ENCODE measurements around the gene SAMD14.

DNA sequence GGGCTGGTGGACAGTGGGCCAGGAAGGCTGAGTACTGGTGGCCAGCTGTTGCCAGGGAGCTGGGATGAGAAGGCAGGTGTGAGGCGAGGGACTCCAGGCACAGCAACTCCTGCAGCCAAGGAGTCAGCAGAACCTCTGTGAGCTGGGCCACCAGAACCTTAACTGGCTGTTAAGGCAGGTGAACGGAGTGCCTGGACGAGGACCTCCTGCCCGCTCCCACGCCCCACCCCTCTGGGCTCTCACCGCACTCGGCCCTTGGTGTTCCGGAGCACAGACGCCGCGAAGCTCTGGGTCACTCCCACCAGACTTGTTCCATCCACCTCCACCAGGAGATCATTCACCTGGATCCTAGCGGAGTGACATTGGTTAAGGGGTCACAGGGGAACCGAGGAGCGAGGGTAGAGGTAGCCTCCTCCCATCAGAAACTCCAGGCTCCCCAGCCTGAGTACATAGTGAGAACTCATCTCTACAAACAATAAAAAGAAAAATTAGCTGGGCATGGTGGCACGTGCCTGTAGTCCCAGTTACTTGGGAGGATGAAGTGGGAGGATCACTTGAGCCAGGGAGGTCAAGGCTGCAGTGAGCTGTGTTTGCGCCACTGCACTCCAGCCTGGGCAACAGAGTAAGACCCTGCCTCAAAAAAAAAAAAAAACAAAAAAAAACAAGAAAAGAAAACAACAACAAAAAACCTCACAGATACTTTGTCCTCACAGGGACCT, 11.2 kb upstream of the SAMD14 start:
- TF ChIP-seq, protein P1, sequence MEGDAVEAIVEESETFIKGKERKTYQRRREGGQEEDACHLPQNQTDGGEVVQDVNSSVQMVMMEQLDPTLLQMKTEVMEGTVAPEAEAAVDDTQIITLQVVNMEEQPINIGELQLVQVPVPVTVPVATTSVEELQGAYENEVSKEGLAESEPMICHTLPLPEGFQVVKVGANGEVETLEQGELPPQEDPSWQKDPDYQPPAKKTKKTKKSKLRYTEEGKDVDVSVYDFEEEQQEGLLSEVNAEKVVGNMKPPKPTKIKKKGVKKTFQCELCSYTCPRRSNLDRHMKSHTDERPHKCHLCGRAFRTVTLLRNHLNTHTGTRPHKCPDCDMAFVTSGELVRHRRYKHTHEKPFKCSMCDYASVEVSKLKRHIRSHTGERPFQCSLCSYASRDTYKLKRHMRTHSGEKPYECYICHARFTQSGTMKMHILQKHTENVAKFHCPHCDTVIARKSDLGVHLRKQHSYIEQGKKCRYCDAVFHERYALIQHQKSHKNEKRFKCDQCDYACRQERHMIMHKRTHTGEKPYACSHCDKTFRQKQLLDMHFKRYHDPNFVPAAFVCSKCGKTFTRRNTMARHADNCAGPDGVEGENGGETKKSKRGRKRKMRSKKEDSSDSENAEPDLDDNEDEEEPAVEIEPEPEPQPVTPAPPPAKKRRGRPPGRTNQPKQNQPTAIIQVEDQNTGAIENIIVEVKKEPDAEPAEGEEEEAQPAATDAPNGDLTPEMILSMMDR (IDR thresholded peaks at IDR 0.05), result no peak
- TF ChIP-seq POLR2A (IDR thresholded peaks at IDR 0.05), result no peak
